T-helper 2 cell treated with Interferon-gamma antibody and Interleukin-4, amounts not matched to agents 5 μg/mL and 100 μg/mL, for 36 hours (primary cell): ENCODE results near the gene LRRC8B.
A peak's percentile ranks its signal among the peaks of the same experiment; 100 is the strongest.
"Not testable (repeated sequence)": the region's sequence is repeated elsewhere in the genome, so short reads cannot be mapped to it uniquely, and the experiment has no call there.

Experiments
- DNase-seq: peaks from one replicate; pipeline ENCODE4 v3.0.0; 2021; ENCODE audit warnings: low spot score
- H3K27ac Mint-ChIP-seq: one replicate; pipeline ENCODE4 v1.8.0; 2021; ENCODE audit warnings: mild to moderate bottlenecking, mixed read lengths
- H3K27me3 Mint-ChIP-seq: one replicate; pipeline ENCODE4 v1.8.0; 2021; ENCODE audit warnings: low read depth, mixed read lengths
- H3K36me3 Mint-ChIP-seq: one replicate; pipeline ENCODE4 v1.8.0; 2021; ENCODE audit warnings: low read depth, mixed read lengths
- H3K4me1 Mint-ChIP-seq: one replicate; pipeline ENCODE4 v1.8.0; 2021; ENCODE audit warnings: low read depth, mixed read lengths
- H3K4me3 Mint-ChIP-seq: one replicate; pipeline ENCODE4 v1.8.0; 2022; ENCODE audit warnings: mild to moderate bottlenecking, moderate library complexity, mixed read lengths
- H3K9me3 Mint-ChIP-seq: one replicate; pipeline ENCODE4 v1.8.0; 2021; ENCODE audit warnings: mixed read lengths

The LRRC8B gene

DNA sequence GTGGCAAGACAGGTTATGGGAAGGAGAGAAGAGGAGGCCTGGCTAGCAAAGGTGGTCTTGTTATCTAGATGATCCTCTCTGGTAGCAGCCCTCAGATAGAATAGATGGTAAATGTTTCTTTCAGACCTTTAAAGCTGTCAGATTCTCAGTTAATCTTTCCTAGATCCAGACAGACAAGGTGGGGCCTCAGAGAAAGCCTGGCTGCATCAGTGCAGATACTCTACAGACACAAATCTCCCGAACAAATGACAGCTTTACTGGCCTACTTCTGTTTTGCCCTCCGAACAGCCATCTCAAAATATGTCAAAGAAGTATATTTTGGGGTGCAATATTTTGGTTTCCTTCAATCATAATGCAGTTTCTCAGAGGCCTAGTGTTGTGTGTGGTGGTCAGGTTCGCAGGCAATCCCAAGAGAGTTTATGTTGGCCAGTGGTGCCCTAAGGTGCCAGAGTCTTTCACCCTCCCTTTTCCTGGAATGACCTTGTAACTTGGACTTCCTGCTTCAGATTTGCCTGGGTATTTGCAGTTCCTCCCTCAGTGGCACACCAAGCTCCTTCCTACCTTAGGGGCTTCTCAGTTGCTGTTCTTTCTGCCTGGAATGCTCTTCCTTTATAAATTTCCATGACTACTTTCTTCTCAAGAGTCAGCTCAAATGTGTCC is 7.0 kb downstream of the LRRC8B start:
- peak overlapping the region; percentile 26 for H3K27ac Mint-ChIP-seq
- no peak for DNase-seq
- H3K36me3 Mint-ChIP-seq, result peaks cover 34% of the 10 kb centered on the region
- peaks cover 54% of the 10 kb centered on the region for H3K4me1 Mint-ChIP-seq
- no peak overlapping the region for H3K4me3 Mint-ChIP-seq
- H3K9me3 Mint-ChIP-seq, result no peaks in the 10 kb centered on the region
- H3K27me3 Mint-ChIP-seq, result no peaks in the 10 kb centered on the region

DNA sequence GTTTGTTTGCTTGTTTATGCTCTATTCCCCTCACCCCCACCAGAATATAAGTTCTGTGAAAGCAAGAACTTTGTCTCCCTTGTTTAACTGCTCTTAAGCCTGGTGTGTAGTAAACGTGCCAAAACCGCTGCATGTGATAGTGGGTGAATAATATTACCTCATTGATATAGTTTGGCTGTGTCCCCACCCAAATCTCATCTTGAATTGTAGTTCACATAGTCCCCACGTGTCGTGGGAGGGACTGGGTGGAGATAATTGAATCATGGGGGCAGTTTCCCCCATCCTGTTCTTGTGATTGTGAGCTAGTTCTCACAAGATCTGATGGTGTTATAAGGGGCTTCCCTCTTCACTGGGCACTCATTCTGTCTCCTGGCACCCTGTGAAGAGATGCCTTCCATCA is 7.6 kb downstream of the LRRC8B start:
- DNase-seq, result no peak
- no peaks in the 10 kb centered on the region for H3K27me3 Mint-ChIP-seq
- H3K9me3 Mint-ChIP-seq, result no peaks in the 10 kb centered on the region
- no peak overlapping the region for H3K27ac Mint-ChIP-seq
- H3K4me3 Mint-ChIP-seq, result no peak overlapping the region
- H3K4me1 Mint-ChIP-seq, result peaks cover 57% of the 10 kb centered on the region
- H3K36me3 Mint-ChIP-seq, result peaks cover 38% of the 10 kb centered on the region

- no peak overlapping the region for H3K27ac Mint-ChIP-seq
- DNase-seq, result no peak
- peaks cover 58% of the 10 kb centered on the region for H3K4me1 Mint-ChIP-seq
- H3K4me3 Mint-ChIP-seq, result no peak overlapping the region
- peaks cover 38% of the 10 kb centered on the region for H3K36me3 Mint-ChIP-seq
- H3K9me3 Mint-ChIP-seq, result no peaks in the 10 kb centered on the region
- no peaks in the 10 kb centered on the region for H3K27me3 Mint-ChIP-seq
Observed at GRCh38 chr1:89532866-89533265, 8.2 kb downstream of the LRRC8B start.

DNA sequence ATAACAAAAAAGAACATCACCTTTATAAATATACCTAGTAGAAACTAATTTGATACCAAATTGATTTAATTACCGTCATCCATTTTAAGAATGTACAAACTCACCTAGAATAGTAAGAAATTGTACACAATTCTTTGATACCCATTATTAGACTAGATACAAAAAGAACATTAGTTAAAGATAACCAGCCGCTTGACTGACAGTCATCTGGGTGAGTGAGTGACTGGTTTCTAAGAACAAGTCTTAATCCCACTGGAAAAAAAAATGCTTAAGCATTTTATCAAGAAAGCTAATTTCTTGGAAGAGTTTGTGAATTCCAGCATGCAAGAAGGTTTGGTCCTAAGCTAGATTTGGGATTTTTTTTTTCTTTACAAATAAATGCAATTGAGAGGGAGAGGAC is 10.9 kb downstream of the LRRC8B start:
- Mint-ChIP-seq H3K27ac (no peak overlapping the region), H3K4me3 (no peak overlapping the region), H3K4me1 (peaks cover 65% of the 10 kb centered on the region), H3K36me3 (peaks cover 41% of the 10 kb centered on the region), H3K9me3 (no peaks in the 10 kb centered on the region), H3K27me3 (no peaks in the 10 kb centered on the region)
- no peak for DNase-seq

GRCh38 chr1:89536555-89537341 is 12.1 kb downstream of the LRRC8B start:
- H3K9me3 Mint-ChIP-seq, result no peaks in the 10 kb centered on the region
- H3K4me3 Mint-ChIP-seq, result no peak overlapping the region
- H3K27ac Mint-ChIP-seq, result peak overlapping the region; percentile 19
- H3K27me3 Mint-ChIP-seq, result no peaks in the 10 kb centered on the region
- peaks cover 40% of the 10 kb centered on the region for H3K36me3 Mint-ChIP-seq
- H3K4me1 Mint-ChIP-seq, result peaks cover 61% of the 10 kb centered on the region
- no peak for DNase-seq

DNA sequence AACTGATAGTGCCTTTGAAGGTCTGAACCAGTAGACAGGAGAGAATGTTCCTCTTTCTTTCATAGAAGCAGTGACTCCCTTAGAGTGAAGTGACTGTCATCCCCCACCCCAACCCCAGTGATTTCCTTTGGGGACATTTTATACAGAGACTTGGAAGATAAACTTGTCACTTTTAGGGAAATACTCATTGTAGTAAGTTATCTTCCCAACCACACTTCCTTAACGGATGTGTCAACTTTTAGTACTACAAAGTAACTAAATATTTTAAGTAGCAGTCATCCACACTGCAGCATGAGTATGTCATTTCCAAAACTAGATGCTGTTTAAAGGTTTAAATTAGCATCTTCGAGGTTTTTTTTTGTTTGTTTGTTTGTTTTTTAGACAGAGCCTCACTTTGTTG is 13.7 kb downstream of the LRRC8B start:
- peaks cover 57% of the 10 kb centered on the region for H3K4me1 Mint-ChIP-seq
- DNase-seq, result no peak

GRCh38 chr1:89539128-89539527 is 14.5 kb downstream of the LRRC8B start:
- Mint-ChIP-seq H3K27me3 (no peaks in the 10 kb centered on the region), H3K36me3 (peaks cover 26% of the 10 kb centered on the region), H3K4me1 (peaks cover 57% of the 10 kb centered on the region), H3K9me3 (no peaks in the 10 kb centered on the region), H3K4me3 (no peak overlapping the region), H3K27ac (no peak overlapping the region)
- no peak for DNase-seq

More for the DNA sequence above, 13.7 kb downstream of the LRRC8B start:
- no peaks in the 10 kb centered on the region for H3K27me3 Mint-ChIP-seq
- no peak overlapping the region for H3K4me3 Mint-ChIP-seq
- H3K9me3 Mint-ChIP-seq, result no peaks in the 10 kb centered on the region
- H3K36me3 Mint-ChIP-seq, result peaks cover 27% of the 10 kb centered on the region
- H3K27ac Mint-ChIP-seq, result peak overlapping the region; percentile 20

DNA sequence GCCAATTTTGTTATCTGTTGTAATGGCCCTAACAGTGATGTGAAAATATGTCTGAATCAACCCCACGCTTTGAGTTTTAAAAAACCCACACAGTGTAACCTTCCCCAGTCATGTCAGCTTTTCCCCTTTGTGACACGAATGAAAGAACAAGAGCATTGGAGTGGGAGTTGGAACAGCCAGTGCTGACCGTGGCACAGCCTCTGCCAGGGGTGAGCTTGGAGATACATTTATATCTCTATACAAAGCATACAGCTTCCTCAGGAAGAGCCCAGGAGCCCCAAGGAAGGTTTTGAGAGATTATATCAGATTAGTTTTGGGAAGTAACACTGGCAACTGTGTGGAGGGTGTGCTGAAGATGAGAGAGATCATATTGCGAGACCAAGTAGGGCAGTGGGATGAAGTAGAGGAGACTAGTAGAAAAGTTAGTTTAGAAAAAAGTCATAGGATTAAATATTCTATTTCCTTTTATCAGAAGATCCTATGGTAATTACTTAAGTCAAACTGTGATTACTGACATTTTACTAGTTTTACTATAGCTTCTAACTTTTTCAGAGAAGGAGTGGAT is 15.9 kb downstream of the LRRC8B start:
- H3K4me3 Mint-ChIP-seq, result peak overlapping the region; percentile 28
- DNase-seq, result peak; percentile 53
- peak overlapping the region; percentile 42 for H3K27ac Mint-ChIP-seq
- no peaks in the 10 kb centered on the region for H3K9me3 Mint-ChIP-seq
- peaks cover 61% of the 10 kb centered on the region for H3K4me1 Mint-ChIP-seq
- H3K36me3 Mint-ChIP-seq, result peaks cover 24% of the 10 kb centered on the region
- no peaks in the 10 kb centered on the region for H3K27me3 Mint-ChIP-seq

- Mint-ChIP-seq H3K27ac (peak overlapping the region; percentile 52), H3K4me3 (no peak overlapping the region), H3K4me1 (peaks cover 65% of the 10 kb centered on the region)
Observed at GRCh38 chr1:89542345-89542744, 17.7 kb downstream of the LRRC8B start.

DNA sequence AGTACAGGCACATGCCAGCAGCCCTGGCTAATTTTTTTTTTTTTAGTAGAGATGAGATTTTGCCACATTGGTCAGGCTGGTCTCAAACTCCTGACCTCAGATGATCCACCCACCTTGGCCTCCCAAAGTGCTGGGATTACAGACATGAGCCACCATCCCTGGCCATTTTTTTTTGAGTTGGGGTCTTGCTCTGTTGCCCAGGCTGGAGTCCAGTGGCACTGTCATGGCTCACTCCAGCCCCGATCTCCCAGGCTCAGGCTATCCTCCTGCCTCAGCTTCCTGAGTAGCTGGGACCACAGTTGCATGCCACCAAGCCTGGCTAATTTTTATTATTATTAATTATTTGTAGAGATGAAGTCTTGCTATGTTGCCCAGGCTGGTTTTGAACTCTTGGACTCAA is 19.0 kb downstream of the LRRC8B start:
- not testable (repeated sequence) for DNase-seq, H3K27ac Mint-ChIP-seq, H3K4me3 Mint-ChIP-seq, H3K27me3 Mint-ChIP-seq, H3K9me3 Mint-ChIP-seq
- Mint-ChIP-seq H3K36me3 (peaks cover 15% of the 10 kb centered on the region), H3K4me1 (peaks cover 60% of the 10 kb centered on the region)

More at GRCh38 chr1:89542345-89542744, 17.7 kb downstream of the LRRC8B start:
- Mint-ChIP-seq H3K36me3 (peaks cover 19% of the 10 kb centered on the region), H3K9me3 (no peaks in the 10 kb centered on the region), H3K27me3 (no peaks in the 10 kb centered on the region)
- no peak for DNase-seq

GRCh38 chr1:89545264-89546038 is 20.8 kb downstream of the LRRC8B start:
- peak; percentile 84 for DNase-seq
- H3K4me3 Mint-ChIP-seq, result peak overlapping the region; percentile 39
- H3K36me3 Mint-ChIP-seq, result peaks cover 16% of the 10 kb centered on the region
- no peaks in the 10 kb centered on the region for H3K9me3 Mint-ChIP-seq
- H3K4me1 Mint-ChIP-seq, result peaks cover 60% of the 10 kb centered on the region
- H3K27ac Mint-ChIP-seq, result peak overlapping the region; percentile 74
- no peaks in the 10 kb centered on the region for H3K27me3 Mint-ChIP-seq

DNA sequence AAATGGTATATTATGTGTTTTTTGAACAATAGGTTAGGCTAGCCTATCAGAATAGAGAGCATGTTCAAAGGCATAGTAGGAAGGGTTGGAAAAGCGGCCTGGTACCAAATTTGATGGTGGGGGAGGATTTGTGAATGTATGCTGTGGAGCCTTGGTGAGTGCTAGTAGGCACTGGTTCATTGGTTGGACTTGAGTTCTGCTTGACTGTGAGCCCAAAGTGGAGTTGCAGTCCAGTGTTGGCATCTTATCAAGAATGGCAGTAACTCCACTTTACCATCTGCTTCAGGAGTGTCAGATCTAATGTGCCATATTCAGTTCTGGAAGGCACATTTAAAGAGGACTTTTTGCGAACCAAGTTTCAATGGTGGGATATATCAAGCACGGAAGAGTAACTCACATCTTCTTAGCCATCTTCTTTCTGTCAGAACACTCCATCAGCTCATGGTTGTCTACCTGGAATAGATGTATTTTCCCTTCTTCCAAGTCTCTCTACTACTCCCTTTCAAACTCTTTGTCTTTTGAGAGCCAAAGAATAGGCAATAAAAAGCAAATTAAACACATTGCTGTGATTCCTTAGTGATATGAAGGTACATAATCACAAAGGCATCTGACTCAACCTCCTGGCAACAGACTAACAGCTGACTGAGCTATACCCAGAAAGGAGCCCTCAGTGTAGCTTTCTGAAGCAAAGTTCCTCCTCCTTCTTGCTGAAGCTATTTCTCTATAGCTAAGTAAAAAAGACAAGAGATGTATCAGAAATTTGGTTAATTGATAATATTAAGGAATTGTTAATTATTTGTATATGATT is 21.7 kb downstream of the LRRC8B start:
- no peaks in the 10 kb centered on the region for H3K27me3 Mint-ChIP-seq
- H3K9me3 Mint-ChIP-seq, result no peaks in the 10 kb centered on the region
- no peak overlapping the region for H3K4me3 Mint-ChIP-seq
- peak overlapping the region; percentile 46 for H3K27ac Mint-ChIP-seq
- DNase-seq, result no peak
- H3K36me3 Mint-ChIP-seq, result peaks cover 16% of the 10 kb centered on the region
- peaks cover 52% of the 10 kb centered on the region for H3K4me1 Mint-ChIP-seq

DNA sequence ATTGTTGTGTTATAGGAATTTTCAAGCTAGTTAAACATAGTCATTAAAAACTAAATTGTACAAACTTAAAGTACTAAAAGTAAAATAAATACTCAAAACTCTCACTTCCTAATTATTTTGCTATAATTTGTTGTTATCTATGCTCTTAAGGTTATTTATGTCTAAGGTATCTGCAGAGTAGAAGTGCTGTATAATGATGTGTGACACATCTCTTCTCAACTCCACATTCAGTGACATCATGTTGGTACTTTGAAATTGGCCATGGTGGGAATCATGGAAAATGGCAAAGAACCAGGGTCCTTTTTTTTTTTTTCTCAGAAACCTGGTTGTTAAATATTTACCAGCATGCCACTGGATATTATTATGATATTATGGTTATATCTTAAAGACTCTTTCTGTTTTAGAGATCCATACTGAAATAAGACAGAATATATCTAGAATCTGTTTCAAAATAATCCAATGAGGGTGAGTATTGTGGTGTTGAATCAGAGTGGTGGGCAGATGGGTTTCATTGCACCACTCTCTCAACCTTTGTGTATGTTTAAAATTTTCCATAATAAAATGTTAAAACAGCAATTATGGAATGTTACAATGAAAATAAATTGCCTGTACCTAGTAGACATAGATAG is 22.4 kb downstream of the LRRC8B start:
- peaks cover 15% of the 10 kb centered on the region for H3K36me3 Mint-ChIP-seq
- H3K4me3 Mint-ChIP-seq, result no peak overlapping the region

More for the DNA sequence above, 22.4 kb downstream of the LRRC8B start:
- H3K9me3 Mint-ChIP-seq, result no peaks in the 10 kb centered on the region
- peaks cover 52% of the 10 kb centered on the region for H3K4me1 Mint-ChIP-seq
- no peak for DNase-seq
- no peaks in the 10 kb centered on the region for H3K27me3 Mint-ChIP-seq
- no peak overlapping the region for H3K27ac Mint-ChIP-seq
